RWPE2 (cell line): ENCODE measurements around the gene GPR107.

ENCODE experiments used
- ATAC-seq: fragments of 200-7000 bp; cut with Tn5 transposase; 3 replicates; pipeline ENCODE4 v1.9.1; 2021; ENCODE audit warnings: low read depth
- DNase-seq: peaks from one replicate; pipeline ENCODE4 v3.0.0-alpha.2; 2020; ENCODE audit warnings: low spot score
- H3K27ac ChIP-seq: fragments of 450-650 bp; 2 replicates; pipeline ENCODE4 v1.5.1; 2017; ENCODE audit warnings: mild to moderate bottlenecking; ENCODE audit not compliant: poor library complexity, severe bottlenecking
- H3K27me3 ChIP-seq: fragments of 250-450 bp; sonication (Bioruptor Pico); 2 replicates; pipeline ENCODE4 v1.5.1; 2021; ENCODE audit warnings: mild to moderate bottlenecking, moderate library complexity; ENCODE audit not compliant: insufficient read depth, poor library complexity, severe bottlenecking
- H3K36me3 ChIP-seq: fragments of 250-450 bp; sonication (Bioruptor Pico); 2 replicates; pipeline ENCODE4 v1.5.1; 2020; ENCODE audit warnings: low read depth, mild to moderate bottlenecking, moderate library complexity
- H3K4me1 ChIP-seq: fragments of 250-450 bp; sonication (Bioruptor Pico); 2 replicates; pipeline ENCODE4 v1.5.1; 2021; ENCODE audit warnings: mild to moderate bottlenecking, moderate library complexity; ENCODE audit not compliant: insufficient read depth, poor library complexity, severe bottlenecking
- H3K4me3 ChIP-seq: fragments of 250-450 bp; sonication (Bioruptor Pico); 2 replicates; pipeline ENCODE4 v1.5.1; 2021; ENCODE audit warnings: mild to moderate bottlenecking, moderate library complexity; ENCODE audit not compliant: severe bottlenecking
- H3K9me3 ChIP-seq: fragments of 250-450 bp; sonication (Bioruptor Pico); 2 replicates; pipeline ENCODE4 v1.5.1; 2021; ENCODE audit warnings: mild to moderate bottlenecking, moderate library complexity; ENCODE audit not compliant: severe bottlenecking
- CTCF ChIP-seq: fragments of 450-650 bp; IDR thresholded peaks from one replicate; pipeline ENCODE4 v1.5.1; 2017; ENCODE audit warnings: mild to moderate bottlenecking, moderate library complexity; ENCODE audit not compliant: poor library complexity, severe bottlenecking

Gene GPR107

GRCh38 chr9:130078547-130078946 lies 24.8 kb downstream of the GPR107 start:
- Histone ChIP-seq H3K9me3 (no peaks in the 10 kb centered on the region), H3K4me1 (no peaks in the 10 kb centered on the region), H3K4me3 (no peak overlapping the region), H3K27ac (no peak overlapping the region), H3K36me3 (peaks cover 62% of the 10 kb centered on the region), H3K27me3 (no peaks in the 10 kb centered on the region)
- no peak for ATAC-seq
- no peak for DNase-seq
- TF ChIP-seq CTCF = no peak

- Histone ChIP-seq H3K9me3 (no peaks in the 10 kb centered on the region), H3K27ac (no peak overlapping the region), H3K27me3 (no peaks in the 10 kb centered on the region), H3K36me3 (peaks cover 66% of the 10 kb centered on the region), H3K4me3 (no peak overlapping the region), H3K4me1 (no peaks in the 10 kb centered on the region)
- TF ChIP-seq CTCF = no peak
- no peak for DNase-seq
- no peak for ATAC-seq
These were observed 30.6 kb downstream of the GPR107 start for GRCh38 chr9:130084337-130084736.

- DNase-seq = no peak
- ATAC-seq = no peak
- no peak overlapping the region for H3K27ac ChIP-seq
- H3K9me3 ChIP-seq = peaks cover 2% of the 10 kb centered on the region
- peaks cover 67% of the 10 kb centered on the region for H3K36me3 ChIP-seq
- TF ChIP-seq CTCF = no peak
- H3K4me1 ChIP-seq = no peaks in the 10 kb centered on the region
- no peaks in the 10 kb centered on the region for H3K27me3 ChIP-seq
- no peak overlapping the region for H3K4me3 ChIP-seq
These were observed 34.3 kb downstream of the GPR107 start for GRCh38 chr9:130088051-130088450.

GRCh38 chr9:130089141-130089540 lies 35.4 kb downstream of the GPR107 start:
- H3K27me3 ChIP-seq = no peaks in the 10 kb centered on the region
- peaks cover 67% of the 10 kb centered on the region for H3K36me3 ChIP-seq
- TF ChIP-seq CTCF = no peak
- H3K27ac ChIP-seq = no peak overlapping the region
- no peak overlapping the region for H3K4me3 ChIP-seq
- peaks cover 2% of the 10 kb centered on the region for H3K9me3 ChIP-seq
- ATAC-seq (no peak), DNase-seq (no peak)
- no peaks in the 10 kb centered on the region for H3K4me1 ChIP-seq

GRCh38 chr9:130090915-130091314 lies 37.2 kb downstream of the GPR107 start:
- Histone ChIP-seq H3K9me3 (peaks cover 2% of the 10 kb centered on the region), H3K27me3 (no peaks in the 10 kb centered on the region), H3K4me1 (no peaks in the 10 kb centered on the region), H3K36me3 (peaks cover 82% of the 10 kb centered on the region), H3K27ac (no peak overlapping the region), H3K4me3 (no peak overlapping the region)
- TF ChIP-seq CTCF = no peak
- no peak for DNase-seq
- ATAC-seq = no peak
